ENCODE measurements around the gene EPS15. TPM values are rescaled to one million over a fixed set of nuclear protein-coding genes. Genes with fewer than 3 reads are reported as not detected.
"Not testable (repeated sequence)": the region's sequence is repeated elsewhere in the genome, so short reads cannot be mapped to it uniquely, and the experiment has no call there.

Gene EPS15
- polyA plus RNA-seq, 1 of the 3 experiments (the other 2 are of a cell fraction): 17.0 TPM

- TF ChIP-seq USF2 (IDR thresholded peaks at IDR 0.05; ENCODE audit: borderline replicate concordance, low read depth, low read length) (no peak), TCF12 (IDR thresholded peaks at IDR 0.05) (peak; percentile 68), RCOR1 (IDR thresholded peaks at IDR 0.05; ENCODE audit: low read length) (no peak), MXI1 (IDR thresholded peaks at IDR 0.05; ENCODE audit: low read depth, low read length) (no peak), MAX (IDR thresholded peaks at IDR 0.05; ENCODE audit: low read depth) (0 out of 2 replicates have a peak, but pooled peaks have one; percentile 24)
Measured at GRCh38 chr1:51506537-51506936, 12.5 kb downstream of the EPS15 start (continued).

- WGBS (ENCODE audit: low lambda C conversion rate): 98% methylated on average over 11 of the region's 11 CpGs
- H3K4me1 ChIP-seq (ENCODE audit: control insufficient read depth in 1 of 2, insufficient read depth in 2 of 2, low read depth in 1 of 2, low read length in 1 of 2): peaks cover 0 to 16% of the 10 kb centered on the region in 2 experiments; a peak in 2 of 4 replicates
- peaks cover 98% of the 10 kb centered on the region for H3K79me2 ChIP-seq (ENCODE audit: insufficient read depth)
- TF ChIP-seq NRF1 (IDR thresholded peaks at IDR 0.05; ENCODE audit: low read depth, low read length) (no peak), USF1 (IDR thresholded peaks at IDR 0.05; ENCODE audit: borderline replicate concordance, low read depth) (no peak), GABPA (IDR thresholded peaks at IDR 0.05; ENCODE audit: low read depth) (no peak), TAF1 (IDR thresholded peaks at IDR 0.05; ENCODE audit: borderline replicate concordance, low read depth, low read length) (no peak), SIN3A (IDR thresholded peaks at IDR 0.05; ENCODE audit: borderline replicate concordance, low read depth, low read length) (no peak), USF2 (IDR thresholded peaks at IDR 0.05; ENCODE audit: borderline replicate concordance, low read depth, low read length) (no peak), MAX (IDR thresholded peaks at IDR 0.05; ENCODE audit: low read depth) (no peak), TCF12 (IDR thresholded peaks at IDR 0.05) (no peak), CTCF (IDR thresholded peaks at IDR 0.05) (no peak), YY1 (IDR thresholded peaks at IDR 0.05; ENCODE audit: low read depth) (no peak), TEAD4 (IDR thresholded peaks at IDR 0.05; ENCODE audit: borderline replicate concordance, insufficient read depth) (no peak), EP300 (IDR thresholded peaks at IDR 0.05; ENCODE audit: borderline replicate concordance in 1 of 2, low read depth in 1 of 2, low read length in 1 of 2) (no peak), PBX3 (IDR thresholded peaks at IDR 0.05) (no peak), FOSL2 (IDR thresholded peaks at IDR 0.05; ENCODE audit: borderline replicate concordance, low read depth) (no peak), SMC3 (IDR thresholded peaks at IDR 0.05; ENCODE audit: low read depth, low read length) (no peak), POLR2AphosphoS5 (IDR thresholded peaks at IDR 0.05; ENCODE audit: low read depth, low read length) (no peak), MXI1 (IDR thresholded peaks at IDR 0.05; ENCODE audit: low read depth, low read length) (no peak), FOXM1 (IDR thresholded peaks at IDR 0.05; ENCODE audit: low read depth) (no peak)
- H3K27me3 ChIP-seq (ENCODE audit: insufficient read depth): no peaks in the 10 kb centered on the region
- H3K9me3 ChIP-seq: no peaks in the 10 kb centered on the region
- H4K20me1 ChIP-seq (ENCODE audit: insufficient read depth): peaks cover 15% of the 10 kb centered on the region
- H2AFZ ChIP-seq (ENCODE audit: low read depth): no peak overlapping the region
- no peak overlapping the region for H3K9ac ChIP-seq
- H3K9me2 ChIP-seq: no peaks in the 10 kb centered on the region
- POLR2A ChIA-PET: no interaction called here
- no peak overlapping the region for H3K27ac ChIP-seq (ENCODE audit: low read depth in 2 of 2, low read length in 1 of 2)
- DNase-seq: no peak
- peaks cover 16% of the 10 kb centered on the region for H3F3A ChIP-seq (replicated peaks; ENCODE audit: insufficient read depth)
- CTCF ChIA-PET: no interaction called here
- no peak overlapping the region for H3K4me3 ChIP-seq (ENCODE audit: low read depth in 2 of 2, low read length in 1 of 2)
- peaks cover 0 to 54% of the 10 kb centered on the region in 2 experiments for H3K36me3 ChIP-seq (replicated peaks in 1 of 2; ENCODE audit: control insufficient read depth in 1 of 2, insufficient read depth in 2 of 2, low read length in 1 of 2)
- no peak overlapping the region for H3K4me2 ChIP-seq
Measured at GRCh38 chr1:51504806-51505525, 14.1 kb downstream of the EPS15 start.

- H3F3A ChIP-seq (replicated peaks; ENCODE audit: insufficient read depth): peaks cover 11% of the 10 kb centered on the region
- H3K4me2 ChIP-seq; H3K9me2 ChIP-seq; H3K27me3 ChIP-seq (ENCODE audit: insufficient read depth); POLR2A ChIA-PET; DNase-seq; H3K4me1 ChIP-seq (ENCODE audit: control insufficient read depth in 1 of 2, insufficient read depth in 2 of 2, low read depth in 1 of 2, low read length in 1 of 2); CTCF ChIA-PET; H3K9ac ChIP-seq; H2AFZ ChIP-seq (ENCODE audit: low read depth); H3K4me3 ChIP-seq (ENCODE audit: low read depth in 2 of 2, low read length in 1 of 2); H3K9me3 ChIP-seq; H3K27ac ChIP-seq (ENCODE audit: low read depth in 2 of 2, low read length in 1 of 2): not testable (repeated sequence)
- peaks cover 100% of the 10 kb centered on the region for H3K79me2 ChIP-seq (ENCODE audit: insufficient read depth)
- H3K36me3 ChIP-seq (replicated peaks in 1 of 2; ENCODE audit: control insufficient read depth in 1 of 2, insufficient read depth in 2 of 2, low read length in 1 of 2): peaks cover 0 to 55% of the 10 kb centered on the region in 2 experiments
- WGBS (ENCODE audit: low lambda C conversion rate): 100% methylated on average over 7 of the region's 8 CpGs
- peaks cover 11% of the 10 kb centered on the region for H4K20me1 ChIP-seq (ENCODE audit: insufficient read depth)
Measured at GRCh38 chr1:51501218-51501630, 17.8 kb downstream of the EPS15 start.

Data from SK-N-SH (cell line).